Right lobe of liver (tissue), 4 donors: ENCODE results near the gene MCTP1.

Source experiments
- POLR2A ChIP-seq: fragments of 450-650 bp; IDR thresholded peaks from one replicate; pipeline ENCODE4 v1.6.1; 2017; ENCODE audit warnings: antibody characterized with exemption, mild to moderate bottlenecking
- TF ChIP-seq, protein P1 (sequence below), 4 donors: fragments of 200-600 bp in 3 of 4; fragments of 450-650 bp in 1 of 4; IDR thresholded peaks; one replicate each; pipeline versions ENCODE4 v1.5.1 to v1.8.0; 2016 to 2022; ENCODE audit warnings: antibody characterized with exemption in 4 of 4, mild to moderate bottlenecking in 2 of 4
- donor health status: DM: no; HTN: no; CAD: no.
- donor health status: DM: no; HTN: no; CAD: no.
- donor health status: DM: no; HTN: yes; CAD: no.

DNA sequence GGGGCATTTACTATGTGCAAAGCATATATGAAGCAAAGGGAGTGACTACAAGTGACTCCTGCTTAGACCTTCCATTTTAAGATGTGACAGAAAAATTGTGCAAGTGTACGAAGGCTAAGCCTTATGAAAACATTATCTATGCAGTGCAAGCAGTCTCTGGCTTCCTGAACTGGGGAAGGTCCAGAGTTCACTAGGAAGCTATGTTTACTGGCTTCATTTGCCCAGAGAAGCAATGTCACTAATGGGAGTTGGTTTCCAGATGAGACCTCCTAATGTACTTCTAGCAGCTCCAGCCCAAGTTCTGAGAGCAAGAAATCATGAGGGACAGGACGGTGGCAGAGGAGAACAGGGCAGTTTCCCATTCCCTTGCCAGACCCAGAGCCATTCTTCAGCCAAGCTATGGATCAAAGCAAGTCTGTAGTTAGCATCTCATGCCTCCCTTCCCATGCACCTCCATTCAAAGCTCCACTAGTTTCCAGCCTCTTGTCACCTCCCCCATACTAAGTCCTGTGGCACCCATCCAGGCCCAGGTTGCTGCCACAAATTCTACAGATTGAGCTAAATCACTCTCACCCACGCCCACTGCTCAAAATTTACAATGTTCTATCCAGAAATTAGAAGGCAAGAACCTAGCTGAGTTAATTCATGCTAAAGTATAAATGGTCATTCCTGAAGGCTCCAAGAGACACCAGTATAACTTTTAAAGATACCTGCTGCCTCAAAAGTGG lies 21.8 kb downstream of the MCTP1 start:
- TF ChIP-seq, protein P1, sequence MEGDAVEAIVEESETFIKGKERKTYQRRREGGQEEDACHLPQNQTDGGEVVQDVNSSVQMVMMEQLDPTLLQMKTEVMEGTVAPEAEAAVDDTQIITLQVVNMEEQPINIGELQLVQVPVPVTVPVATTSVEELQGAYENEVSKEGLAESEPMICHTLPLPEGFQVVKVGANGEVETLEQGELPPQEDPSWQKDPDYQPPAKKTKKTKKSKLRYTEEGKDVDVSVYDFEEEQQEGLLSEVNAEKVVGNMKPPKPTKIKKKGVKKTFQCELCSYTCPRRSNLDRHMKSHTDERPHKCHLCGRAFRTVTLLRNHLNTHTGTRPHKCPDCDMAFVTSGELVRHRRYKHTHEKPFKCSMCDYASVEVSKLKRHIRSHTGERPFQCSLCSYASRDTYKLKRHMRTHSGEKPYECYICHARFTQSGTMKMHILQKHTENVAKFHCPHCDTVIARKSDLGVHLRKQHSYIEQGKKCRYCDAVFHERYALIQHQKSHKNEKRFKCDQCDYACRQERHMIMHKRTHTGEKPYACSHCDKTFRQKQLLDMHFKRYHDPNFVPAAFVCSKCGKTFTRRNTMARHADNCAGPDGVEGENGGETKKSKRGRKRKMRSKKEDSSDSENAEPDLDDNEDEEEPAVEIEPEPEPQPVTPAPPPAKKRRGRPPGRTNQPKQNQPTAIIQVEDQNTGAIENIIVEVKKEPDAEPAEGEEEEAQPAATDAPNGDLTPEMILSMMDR (IDR thresholded peaks at IDR 0.05): no peak
- TF ChIP-seq POLR2A: no peak
